T-helper 1 cell treated with Interleukin-12 subunit alpha and Interleukin-12 subunit beta and Interleukin-4 antibody, amounts not matched to agents 30 μg/mL and 1 μg/mL, for 36 hours (primary cell): ENCODE data around the gene DPH2.
A peak's percentile ranks its signal among the peaks of the same experiment; 100 is the strongest.

Source experiments
- H3K27ac Mint-ChIP-seq: one replicate; pipeline ENCODE4 v1.8.0; 2021; ENCODE audit warnings: mild to moderate bottlenecking, mixed read lengths
- H3K27me3 Mint-ChIP-seq: one replicate; pipeline ENCODE4 v1.8.0; 2021; ENCODE audit warnings: low read depth, mixed read lengths
- H3K36me3 Mint-ChIP-seq: one replicate; pipeline ENCODE4 v1.8.0; 2021; ENCODE audit warnings: low read depth, mixed read lengths
- H3K4me1 Mint-ChIP-seq: one replicate; pipeline ENCODE4 v1.8.0; 2021; ENCODE audit warnings: low read depth, mixed read lengths
- H3K4me3 Mint-ChIP-seq: one replicate; pipeline ENCODE4 v1.8.0; 2021; ENCODE audit warnings: mild to moderate bottlenecking, moderate library complexity, mixed read lengths
- H3K9me3 Mint-ChIP-seq: one replicate; pipeline ENCODE4 v1.8.0; 2021; ENCODE audit warnings: mixed read lengths

DPH2 gene

GRCh38 chr1:43952731-43953346 lies 17.0 kb upstream of the DPH2 start:
- H3K4me3 Mint-ChIP-seq, result no peak overlapping the region
- peaks cover 7% of the 10 kb centered on the region for H3K36me3 Mint-ChIP-seq
- H3K4me1 Mint-ChIP-seq, result peaks cover 22% of the 10 kb centered on the region
- H3K27me3 Mint-ChIP-seq, result no peaks in the 10 kb centered on the region
- H3K9me3 Mint-ChIP-seq, result no peaks in the 10 kb centered on the region
- H3K27ac Mint-ChIP-seq, result no peak overlapping the region

DNA sequence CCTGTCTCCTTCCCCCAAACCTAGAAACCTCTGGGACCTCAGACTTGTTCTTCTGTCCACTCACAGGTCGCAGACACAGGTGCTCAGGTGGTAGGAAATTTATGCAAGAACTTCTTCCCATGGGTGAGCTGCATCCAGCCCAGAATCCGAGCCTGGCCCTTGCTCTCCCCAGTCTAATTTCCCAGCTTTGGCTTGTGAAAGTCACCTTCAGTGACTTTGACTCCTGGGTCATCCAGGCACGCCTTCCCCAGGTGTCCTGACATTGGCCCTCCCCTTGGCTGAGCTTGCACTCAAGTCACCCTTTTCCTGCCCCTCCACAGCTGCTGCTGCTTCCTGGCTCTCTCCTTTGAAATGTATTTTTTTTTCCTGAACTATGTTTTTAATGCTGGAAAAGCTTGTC lies 16.4 kb upstream of the DPH2 start:
- no peak overlapping the region for H3K4me3 Mint-ChIP-seq
- no peak overlapping the region for H3K27ac Mint-ChIP-seq
- H3K4me1 Mint-ChIP-seq, result peaks cover 17% of the 10 kb centered on the region
- H3K9me3 Mint-ChIP-seq, result no peaks in the 10 kb centered on the region
- peaks cover 9% of the 10 kb centered on the region for H3K36me3 Mint-ChIP-seq
- no peaks in the 10 kb centered on the region for H3K27me3 Mint-ChIP-seq

DNA sequence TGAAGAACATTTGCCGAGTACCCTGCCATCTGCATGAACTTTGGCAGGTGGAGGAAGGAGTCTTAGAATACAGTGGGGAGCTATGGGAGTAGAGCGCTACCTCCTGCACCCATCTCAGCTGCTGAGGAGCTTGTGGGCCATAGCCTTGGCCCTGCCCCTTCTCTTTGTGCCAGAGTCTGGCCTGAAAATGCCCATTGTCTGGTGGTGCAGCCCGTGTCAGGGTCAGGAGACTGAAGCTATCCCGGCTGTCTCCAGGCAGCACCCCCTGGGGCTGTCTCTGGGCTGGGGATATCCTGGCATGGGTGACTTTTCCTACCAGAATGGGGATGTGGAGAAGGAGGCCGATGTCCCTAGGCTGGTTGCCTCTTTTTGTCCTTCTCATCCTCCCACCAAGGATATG lies 15.8 kb upstream of the DPH2 start:
- Mint-ChIP-seq H3K36me3 (peaks cover 10% of the 10 kb centered on the region), H3K9me3 (no peaks in the 10 kb centered on the region), H3K27me3 (no peaks in the 10 kb centered on the region), H3K27ac (no peak overlapping the region), H3K4me3 (no peak overlapping the region), H3K4me1 (peaks cover 13% of the 10 kb centered on the region)

DNA sequence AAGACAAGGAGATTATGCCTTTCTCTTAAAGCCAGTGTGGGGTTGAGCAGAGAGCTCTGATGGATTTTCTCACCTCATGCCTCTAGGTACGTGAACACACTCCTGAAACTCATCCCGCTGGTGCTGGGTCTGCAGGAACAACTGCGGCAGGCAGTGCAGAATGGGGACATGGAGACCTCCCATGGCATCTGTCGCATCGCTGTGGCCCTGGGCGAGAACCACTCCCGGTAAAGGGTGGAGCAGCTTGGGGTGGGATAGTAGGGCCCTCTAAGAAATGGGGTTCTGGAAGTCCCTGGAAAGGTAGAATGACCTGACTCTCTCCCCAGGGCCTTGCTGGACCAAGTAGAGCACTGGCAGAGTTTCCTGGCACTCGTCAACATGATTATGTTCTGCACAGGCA lies 13.6 kb upstream of the DPH2 start:
- Mint-ChIP-seq H3K36me3 (peaks cover 3% of the 10 kb centered on the region), H3K4me3 (no peak overlapping the region), H3K27ac (no peak overlapping the region), H3K27me3 (no peaks in the 10 kb centered on the region), H3K4me1 (peaks cover 4% of the 10 kb centered on the region), H3K9me3 (no peaks in the 10 kb centered on the region)

- peaks cover 2% of the 10 kb centered on the region for H3K4me1 Mint-ChIP-seq
- H3K4me3 Mint-ChIP-seq, result no peak overlapping the region
- H3K27me3 Mint-ChIP-seq, result no peaks in the 10 kb centered on the region
- no peaks in the 10 kb centered on the region for H3K9me3 Mint-ChIP-seq
- H3K27ac Mint-ChIP-seq, result no peak overlapping the region
- H3K36me3 Mint-ChIP-seq, result peaks cover 6% of the 10 kb centered on the region
These were observed 12.3 kb upstream of the DPH2 start for GRCh38 chr1:43957407-43958040.

DNA sequence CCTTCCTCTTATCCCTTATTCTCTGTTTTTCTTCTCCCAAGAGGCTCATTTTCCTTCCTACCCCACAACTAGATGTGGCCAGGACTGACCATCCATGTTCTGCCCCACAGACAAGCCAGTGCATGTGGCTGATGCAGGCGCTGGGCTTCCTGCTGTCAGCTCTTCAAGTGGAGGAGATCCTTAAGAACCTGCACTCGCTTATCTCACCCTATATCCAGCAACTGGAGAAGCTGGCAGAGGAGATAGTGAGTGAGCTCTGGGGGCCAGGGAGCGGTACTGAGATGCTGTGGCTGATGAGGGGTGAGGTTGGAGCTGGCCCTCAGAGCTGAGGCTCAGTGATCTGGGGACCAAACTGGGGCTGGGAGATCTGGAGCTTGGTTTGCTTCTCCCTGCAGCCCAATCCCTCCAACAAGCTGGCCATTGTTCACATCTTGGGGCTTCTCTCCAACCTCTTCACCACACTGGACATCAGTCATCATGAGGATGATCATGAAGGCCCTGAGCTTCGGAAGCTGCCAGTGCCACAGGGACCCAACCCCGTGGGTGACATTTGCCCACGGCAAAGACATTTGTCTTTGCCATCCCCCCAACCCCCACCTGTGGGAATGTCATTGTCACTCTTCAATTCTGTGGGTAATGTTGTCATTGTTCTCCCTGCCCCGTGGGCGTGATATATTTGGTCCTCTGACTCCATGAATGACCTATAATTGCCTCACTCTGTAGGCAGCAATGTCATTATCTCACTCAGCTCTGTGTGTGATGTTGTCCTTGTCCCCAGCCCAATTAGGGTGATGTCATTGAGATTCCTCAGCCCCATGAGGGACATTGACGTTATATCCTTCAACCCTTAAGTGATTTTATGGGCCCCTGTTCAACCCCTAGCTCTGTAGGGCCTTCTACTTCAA lies 11.2 kb upstream of the DPH2 start:
- no peak overlapping the region for H3K27ac Mint-ChIP-seq
- H3K36me3 Mint-ChIP-seq, result peaks cover 7% of the 10 kb centered on the region
- H3K9me3 Mint-ChIP-seq, result no peaks in the 10 kb centered on the region
- no peak overlapping the region for H3K4me3 Mint-ChIP-seq
- no peaks in the 10 kb centered on the region for H3K27me3 Mint-ChIP-seq
- H3K4me1 Mint-ChIP-seq, result peaks cover 3% of the 10 kb centered on the region

- H3K4me1 Mint-ChIP-seq, result peaks cover 3% of the 10 kb centered on the region
- no peak overlapping the region for H3K27ac Mint-ChIP-seq
- H3K4me3 Mint-ChIP-seq, result no peak overlapping the region
- H3K27me3 Mint-ChIP-seq, result no peaks in the 10 kb centered on the region
- H3K9me3 Mint-ChIP-seq, result no peaks in the 10 kb centered on the region
- H3K36me3 Mint-ChIP-seq, result peaks cover 7% of the 10 kb centered on the region
These were observed 9.0 kb upstream of the DPH2 start for GRCh38 chr1:43960798-43961197.

- Mint-ChIP-seq H3K4me1 (peaks cover 3% of the 10 kb centered on the region), H3K27ac (no peak overlapping the region), H3K9me3 (no peaks in the 10 kb centered on the region), H3K27me3 (no peaks in the 10 kb centered on the region), H3K4me3 (no peak overlapping the region), H3K36me3 (peaks cover 7% of the 10 kb centered on the region)
These were observed 8.1 kb upstream of the DPH2 start for GRCh38 chr1:43961692-43962091.

GRCh38 chr1:43962324-43962723 lies 7.5 kb upstream of the DPH2 start:
- no peak overlapping the region for H3K27ac Mint-ChIP-seq
- peaks cover 7% of the 10 kb centered on the region for H3K36me3 Mint-ChIP-seq

GRCh38 chr1:43963006-43963405 lies 6.8 kb upstream of the DPH2 start:
- Mint-ChIP-seq H3K27me3 (no peaks in the 10 kb centered on the region), H3K4me3 (no peak overlapping the region), H3K4me1 (peaks cover 3% of the 10 kb centered on the region), H3K9me3 (no peaks in the 10 kb centered on the region), H3K27ac (no peak overlapping the region), H3K36me3 (peaks cover 7% of the 10 kb centered on the region)

More at GRCh38 chr1:43962324-43962723, 7.5 kb upstream of the DPH2 start:
- Mint-ChIP-seq H3K4me1 (peaks cover 3% of the 10 kb centered on the region), H3K27me3 (no peaks in the 10 kb centered on the region), H3K9me3 (no peaks in the 10 kb centered on the region), H3K4me3 (no peak overlapping the region)

DNA sequence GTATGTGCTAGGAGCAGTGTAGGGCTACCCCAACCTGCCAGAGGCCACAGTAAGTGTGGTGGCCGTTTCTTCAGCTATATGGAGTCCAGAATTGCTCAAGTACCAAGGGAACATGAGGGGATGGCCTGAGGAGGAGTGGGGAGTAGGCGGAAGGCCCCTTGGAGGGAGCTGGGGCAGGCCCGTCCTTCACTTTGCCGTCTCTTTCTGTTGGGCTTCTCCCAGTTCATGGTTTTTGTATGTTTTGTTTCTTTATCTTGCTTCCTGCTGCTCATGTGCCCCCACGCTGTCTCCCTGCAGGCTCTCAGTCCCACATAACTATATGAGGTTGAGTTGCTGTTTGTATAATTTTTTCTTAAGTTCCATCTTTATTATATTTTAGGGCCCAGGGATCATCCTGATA lies 5.9 kb upstream of the DPH2 start:
- peaks cover 3% of the 10 kb centered on the region for H3K4me1 Mint-ChIP-seq
- no peak overlapping the region for H3K4me3 Mint-ChIP-seq
- no peaks in the 10 kb centered on the region for H3K27me3 Mint-ChIP-seq
- H3K27ac Mint-ChIP-seq, result no peak overlapping the region
- no peaks in the 10 kb centered on the region for H3K9me3 Mint-ChIP-seq
- H3K36me3 Mint-ChIP-seq, result peaks cover 4% of the 10 kb centered on the region

DNA sequence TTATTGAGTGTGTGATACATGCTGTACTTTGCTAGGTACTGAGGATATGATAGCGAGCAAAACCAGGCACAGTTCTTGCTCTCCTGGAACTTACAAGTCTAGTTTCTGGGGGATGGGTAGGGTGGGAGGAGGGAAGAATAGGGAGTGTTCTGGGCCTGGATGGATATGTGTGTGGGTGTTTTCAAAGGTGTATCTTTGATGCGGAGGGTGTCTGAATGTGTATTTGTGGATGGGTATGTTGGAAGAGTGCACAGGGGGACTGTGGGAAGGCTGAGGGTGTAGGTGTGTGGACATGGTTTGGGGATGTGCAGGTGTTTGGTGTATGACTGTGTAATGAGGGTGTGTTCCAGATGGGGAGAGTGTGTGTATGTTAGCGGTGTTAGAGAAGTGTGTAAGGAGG lies 4.5 kb upstream of the DPH2 start:
- Mint-ChIP-seq H3K4me3 (no peak overlapping the region), H3K36me3 (peaks cover 7% of the 10 kb centered on the region)

DNA sequence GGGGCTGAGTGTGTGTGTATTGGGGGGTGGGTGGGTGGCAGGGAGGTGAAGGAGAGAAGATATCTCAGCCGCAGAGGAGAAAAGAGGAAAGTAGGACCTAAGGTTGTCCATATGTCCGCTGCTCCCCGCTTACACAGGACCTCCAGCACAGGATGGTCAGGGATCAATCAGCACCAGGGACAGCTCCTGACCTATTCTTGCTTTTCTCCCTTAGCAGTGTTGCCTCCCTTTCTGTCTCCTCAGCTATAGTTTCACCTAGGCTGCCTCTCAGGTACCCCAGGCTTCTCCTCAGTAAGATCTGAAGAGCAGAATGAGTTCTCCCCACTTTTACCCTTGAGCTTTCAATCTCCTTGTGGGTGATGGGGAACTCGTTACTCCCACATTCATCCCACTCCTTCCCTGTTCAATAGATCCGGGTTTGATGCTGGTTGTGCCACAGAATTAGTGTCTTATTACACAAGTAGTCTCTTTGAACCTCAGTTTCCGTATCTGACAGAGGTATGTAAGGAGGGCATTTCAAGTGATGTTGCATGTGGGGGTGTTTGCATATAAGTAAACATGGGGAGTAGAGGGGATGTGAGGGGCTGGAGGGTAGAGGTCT lies 1.4 kb upstream of the DPH2 start:
- H3K4me1 Mint-ChIP-seq, result peaks cover 26% of the 10 kb centered on the region
- no peak overlapping the region for H3K27ac Mint-ChIP-seq
- no peak overlapping the region for H3K4me3 Mint-ChIP-seq
- H3K36me3 Mint-ChIP-seq, result peaks cover 6% of the 10 kb centered on the region
- no peaks in the 10 kb centered on the region for H3K27me3 Mint-ChIP-seq
- H3K9me3 Mint-ChIP-seq, result no peaks in the 10 kb centered on the region

More for the DNA sequence above, 4.5 kb upstream of the DPH2 start:
- peaks cover 14% of the 10 kb centered on the region for H3K4me1 Mint-ChIP-seq
- H3K27ac Mint-ChIP-seq, result no peak overlapping the region
- H3K27me3 Mint-ChIP-seq, result no peaks in the 10 kb centered on the region
- no peaks in the 10 kb centered on the region for H3K9me3 Mint-ChIP-seq

DNA sequence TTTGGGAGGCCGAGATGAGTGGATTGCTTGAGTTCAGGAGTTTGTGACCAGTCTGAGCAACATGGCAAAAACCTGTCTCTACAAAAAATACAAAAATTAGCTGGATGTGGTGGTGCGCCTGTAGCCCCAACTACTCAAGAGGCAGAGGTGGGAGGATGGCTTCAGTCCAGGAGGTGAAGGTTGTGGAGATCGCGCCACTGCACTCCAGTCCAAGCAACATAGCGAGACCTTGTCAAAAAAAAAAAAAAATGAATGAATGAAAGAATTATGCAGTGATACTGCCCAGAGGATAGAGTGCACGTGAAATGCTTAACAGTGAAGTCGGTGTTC lies 429 bp upstream of the DPH2 start:
- no peaks in the 10 kb centered on the region for H3K27me3 Mint-ChIP-seq
- H3K36me3 Mint-ChIP-seq, result peaks cover 6% of the 10 kb centered on the region
- peaks cover 35% of the 10 kb centered on the region for H3K4me1 Mint-ChIP-seq
- peak overlapping the region; percentile 95 for H3K4me3 Mint-ChIP-seq
- H3K27ac Mint-ChIP-seq, result no peak overlapping the region
- H3K9me3 Mint-ChIP-seq, result no peaks in the 10 kb centered on the region
